Right lobe of liver (tissue), 6 donors: ENCODE results near the gene DSE. TPM values are rescaled to one million over a fixed set of nuclear protein-coding genes. Genes with fewer than 3 reads are reported as not detected.

Experiments
- ATAC-seq, 4 donors: fragments of 200-7000 bp; cut with Tn5 transposase; one replicate each; pipeline ENCODE4 v1.9.1; 2020; ENCODE audit warnings: mild to moderate bottlenecking in 4 of 4, moderate library complexity in 4 of 4
- DNase-seq, 3 donors: peaks; one replicate each; pipeline ENCODE4 v3.0.0-alpha.2; 2020
- H3K27ac ChIP-seq, 3 donors: fragments of 200-600 bp; one replicate each; pipeline ENCODE4 v1.8.0; 2022
- H3K27me3 ChIP-seq, 2 donors: fragments of 200-600 bp; one replicate each; pipeline ENCODE4 v1.8.0; 2022
- H3K36me3 ChIP-seq, 4 donors: fragments of 200-600 bp; sonication (generic) in 1 of 4; one replicate each; pipeline versions ENCODE4 v1.5.1 to v1.8.0; 2017 to 2022; ENCODE audit warnings: control low read depth in 1 of 4
- H3K4me1 ChIP-seq, 4 donors: fragments of 200-600 bp; sonication (generic) in 1 of 4; one replicate each; pipeline versions ENCODE4 v1.5.1 to v1.8.0; 2017 to 2022; ENCODE audit warnings: control low read depth in 1 of 4
- H3K4me3 ChIP-seq, 3 donors: fragments of 200-600 bp; one replicate each; pipeline ENCODE4 v1.8.0; 2022
- H3K9me3 ChIP-seq, 4 donors: fragments of 200-600 bp; sonication (generic) in 1 of 4; one replicate each; pipeline versions ENCODE4 v1.5.1 to v1.8.0; 2017 to 2022; ENCODE audit warnings: control low read depth in 1 of 4
- CTCF ChIP-seq, 4 donors: fragments of 200-600 bp in 3 of 4; fragments of 450-650 bp in 1 of 4; IDR thresholded peaks; one replicate each; pipeline versions ENCODE4 v1.5.1 to v1.8.0; 2016 to 2022; ENCODE audit warnings: antibody characterized with exemption in 4 of 4, mild to moderate bottlenecking in 2 of 4
- POLR2A ChIP-seq: fragments of 450-650 bp; IDR thresholded peaks from one replicate; pipeline ENCODE4 v1.6.1; 2017; ENCODE audit warnings: antibody characterized with exemption, mild to moderate bottlenecking
- WGBS: methylation state at CpG from one replicate; pipeline ENCODE4 v1.1.6; 2018; ENCODE audit warnings: low coverage, low lambda C conversion rate; ENCODE audit not compliant: insufficient coverage; ENCODE audit errors: missing lambda C conversion rate; 5-methylcytosine and 5-hydroxymethylcytosine counted together
- intact Hi-C, 2 donors: fragments of 100-400 bp; cut with DNase I; formaldehyde crosslinking; loops; one replicate each; pipeline versions ENCODE4 v1.11.2 to v1.14.1; 2022
- total RNA-seq, 6 experiments: library from RNA; depleted of rRNA in 2 of 6; stranded (reverse); fragments of >200 nt in 2 of 6; fragmentation: NEBNext Ultra II Directional in 3 of 6; extraction: Animal tissue kit (Norgen Biotek cat#: 25700) in 3 of 6; gene quantifications; one replicate each; pipeline versions ENCODE4 v1.1.0 to v1.2.4, GENCODE V29; 2016 to 2023
- donor health status: DM: no; HTN: yes; CAD: no.
- donor health status: DM: no; HTN: no; CAD: no.
- donor health status: DM: no; HTN: no; CAD: no.
- donor health status: DM: no; HTN: yes; CAD: no.
- donor health status: DM: no; HTN: yes; CAD: no.

DSE gene
- total RNA-seq, 6 experiments from 2014 or later: 8.2 to 17.4 (median 12.2) TPM

GRCh38 chr6:116426551-116426950 is 55.8 kb downstream of the DSE start:
- Histone ChIP-seq H3K9me3 (no peaks in the 10 kb centered on the region), H3K27me3 (no peaks in the 10 kb centered on the region), H3K4me3 (no peak overlapping the region), H3K4me1 (no peaks in the 10 kb centered on the region), H3K36me3 (peaks cover 0 to 6% (median 2%) of the 10 kb centered on the region in 4 donors), H3K27ac (no peak overlapping the region)
- DNase-seq: no peak
- TF ChIP-seq POLR2A: no peak
- no peak for TF ChIP-seq CTCF (IDR thresholded peaks at IDR 0.05)
- intact Hi-C loops: no loop called here
- 76% methylated on average over 2 of the region's 3 CpGs for WGBS
- ATAC-seq: no peak

- H3K4me1 ChIP-seq: peaks cover 0 to 9% (median 0%) of the 10 kb centered on the region in 4 donors
- no peaks in the 10 kb centered on the region for H3K9me3 ChIP-seq
- TF ChIP-seq POLR2A (no peak), CTCF (IDR thresholded peaks at IDR 0.05) (no peak)
- H3K27me3 ChIP-seq: no peaks in the 10 kb centered on the region
- H3K36me3 ChIP-seq: peaks cover 0 to 6% (median 2%) of the 10 kb centered on the region in 4 donors
- 94% methylated on average over 2 of the region's 2 CpGs for WGBS
- H3K27ac ChIP-seq: no peak overlapping the region
- no peak for DNase-seq
- no peak for ATAC-seq
- no peak overlapping the region for H3K4me3 ChIP-seq
- intact Hi-C loops: no loop called here
Observed at GRCh38 chr6:116429111-116429510, 58.4 kb downstream of the DSE start.

- ATAC-seq: no peak
- TF ChIP-seq CTCF (IDR thresholded peaks at IDR 0.05) (no peak), POLR2A (no peak)
- no peak overlapping the region for H3K4me3 ChIP-seq
Observed at GRCh38 chr6:116430860-116431259, 60.1 kb downstream of the DSE start.

GRCh38 chr6:116431964-116432595 is 61.3 kb downstream of the DSE start:
- intact Hi-C loops: no loop called here
- DNase-seq (no peak), ATAC-seq (no peak)
- Histone ChIP-seq H3K9me3 (no peaks in the 10 kb centered on the region), H3K36me3 (peaks cover 0 to 6% (median 0%) of the 10 kb centered on the region in 4 donors), H3K4me1 (peaks cover 0 to 13% (median 0%) of the 10 kb centered on the region in 4 donors), H3K27me3 (no peaks in the 10 kb centered on the region), H3K27ac (no peak overlapping the region), H3K4me3 (no peak overlapping the region)
- TF ChIP-seq POLR2A: no peak
- no peak for TF ChIP-seq CTCF (IDR thresholded peaks at IDR 0.05)

More at GRCh38 chr6:116430860-116431259, 60.1 kb downstream of the DSE start:
- no peak for DNase-seq
- H3K27me3 ChIP-seq: no peaks in the 10 kb centered on the region
- no peaks in the 10 kb centered on the region for H3K9me3 ChIP-seq
- H3K27ac ChIP-seq: no peak overlapping the region
- intact Hi-C loops: no loop called here
- WGBS: 84% methylated on average over 4 of the region's 4 CpGs
- H3K4me1 ChIP-seq: peaks cover 0 to 13% (median 0%) of the 10 kb centered on the region in 4 donors
- peaks cover 0 to 6% (median 2%) of the 10 kb centered on the region in 4 donors for H3K36me3 ChIP-seq
